Thyroid gland (tissue), 4 donors: ENCODE measurements around the gene RPS14.

Experiments
- CTCF ChIP-seq, 6 experiments: fragments of 200-600 bp in 3 of 6; fragments of 450-650 bp in 3 of 6; sonication (generic) in 3 of 6; IDR thresholded peaks; one replicate each; pipeline ENCODE4 v1.5.1; 2016 to 2019; ENCODE audit warnings: antibody characterized with exemption in 6 of 6, mild to moderate bottlenecking in 2 of 6, inconsistent platforms in 1 of 6, moderate library complexity in 1 of 6
- POLR2A ChIP-seq, 2 donors: fragments of 450-650 bp; IDR thresholded peaks; one replicate each; pipeline ENCODE4 v1.6.1; 2017; ENCODE audit warnings: antibody characterized with exemption in 2 of 2, mild to moderate bottlenecking in 2 of 2, moderate library complexity in 1 of 2

- TF ChIP-seq CTCF (IDR thresholded peaks at IDR 0.05) (no peak), POLR2A (IDR thresholded peaks at IDR 0.05) (no peak)
Observed at GRCh38 chr5:150398722-150399523, 50.6 kb downstream of the RPS14 start.
